Small intestine (tissue), 7 donors: Measurements from ENCODE around the gene STAP2. TPM values are rescaled to one million over a fixed set of nuclear protein-coding genes. Genes with fewer than 3 reads are reported as not detected.
"Not testable (repeated sequence)": the region's sequence is repeated elsewhere in the genome, so short reads cannot be mapped to it uniquely, and the experiment has no call there.

ENCODE experiments used
- DNase-seq, 2 donors: peaks; one replicate each; pipeline versions ENCODE4 v3.0.0 to v3.0.0-alpha.2; 2013
- FAIRE-seq: peaks from 2 replicates; lab custom pipeline; 2012; peaks lifted over from hg19 to GRCh38; lab: Jason Lieb, UNC
- H3K27ac ChIP-seq, 3 donors: one replicate each; pipeline ENCODE4 v1.5.1; 2013; ENCODE audit warnings: low read length in 2 of 3, mild to moderate bottlenecking in 2 of 3, control low read depth in 1 of 3, inconsistent platforms in 1 of 3, low read depth in 1 of 3, moderate library complexity in 1 of 3
- H3K27me3 ChIP-seq, 3 donors: one replicate each; pipeline ENCODE4 v1.6.1; 2013; ENCODE audit warnings: low read length in 3 of 3, inconsistent platforms in 1 of 3; ENCODE audit not compliant: control insufficient read depth in 3 of 3, insufficient read depth in 3 of 3
- H3K36me3 ChIP-seq, 3 donors: one replicate each; pipeline ENCODE4 v1.6.1; 2013; ENCODE audit warnings: low read length in 3 of 3, inconsistent platforms in 1 of 3, low read depth in 1 of 3, mild to moderate bottlenecking in 1 of 3, moderate library complexity in 1 of 3; ENCODE audit not compliant: control insufficient read depth in 3 of 3, insufficient read depth in 2 of 3
- H3K4me1 ChIP-seq, 3 donors: one replicate each; pipeline ENCODE4 v1.6.1; 2013; ENCODE audit warnings: low read length in 2 of 3, inconsistent platforms in 1 of 3, low read depth in 1 of 3, mild to moderate bottlenecking in 1 of 3, moderate library complexity in 1 of 3; ENCODE audit not compliant: control insufficient read depth in 3 of 3, insufficient read depth in 2 of 3
- H3K4me3 ChIP-seq, 3 donors: one replicate each; pipeline ENCODE4 v1.5.1; 2013; ENCODE audit warnings: low read length in 3 of 3, control low read depth in 1 of 3, inconsistent platforms in 1 of 3, low read depth in 1 of 3, mild to moderate bottlenecking in 1 of 3, moderate library complexity in 1 of 3
- H3K9me3 ChIP-seq, 2 donors: one replicate each; pipeline ENCODE4 v1.6.1; 2013; ENCODE audit warnings: low read depth in 1 of 2, low read length in 1 of 2; ENCODE audit not compliant: control insufficient read depth in 2 of 2, insufficient read depth in 1 of 2
- WGBS, 3 donors: extraction: QIAGEN DNeasy Blood & Tissue Kit; methylation state at CpG; one replicate each; pipeline ENCODE4 v1.1.7; 2013; 5-methylcytosine and 5-hydroxymethylcytosine counted together
- polyA plus RNA-seq, 4 donors: library from polyadenylated mRNA; stranded (reverse) in 3 of 4; unstranded in 1 of 4; fragments of 200-250 nt in 3 of 4; fragments of 120-200 nt in 1 of 4; gene quantifications; one replicate each; pipeline versions ENCODE4 v1.2.1 to v1.2.3, GENCODE V29; 2013
- donor health status: healthy with polysubstance abuse.
- donor health status: control.
- donor health status: control.
- donor health status: Bipolar disorder and iron deficiency.
- donor health status: healthy.

The STAP2 gene
- polyA plus RNA-seq, 4 donors, result 75.5 to 261 (median 140) TPM

GRCh38 chr19:4288091-4288777 is 50.4 kb downstream of the STAP2 start:
- Histone ChIP-seq H3K9me3 (no peaks in the 10 kb centered on the region), H3K27ac (no peak overlapping the region), H3K4me1 (peaks cover 0 to 10% (median 0%) of the 10 kb centered on the region in 3 donors), H3K36me3 (peaks cover 0 to 3% (median 0%) of the 10 kb centered on the region in 3 donors), H3K27me3 (peaks cover 0 to 4% (median 0%) of the 10 kb centered on the region in 3 donors), H3K4me3 (no peak overlapping the region)
- 79 to 80% (median 79%) methylated on average over 16 of the region's 16 CpGs for WGBS, 3 donors
- DNase-seq (no peak), FAIRE-seq (no peak)

DNA sequence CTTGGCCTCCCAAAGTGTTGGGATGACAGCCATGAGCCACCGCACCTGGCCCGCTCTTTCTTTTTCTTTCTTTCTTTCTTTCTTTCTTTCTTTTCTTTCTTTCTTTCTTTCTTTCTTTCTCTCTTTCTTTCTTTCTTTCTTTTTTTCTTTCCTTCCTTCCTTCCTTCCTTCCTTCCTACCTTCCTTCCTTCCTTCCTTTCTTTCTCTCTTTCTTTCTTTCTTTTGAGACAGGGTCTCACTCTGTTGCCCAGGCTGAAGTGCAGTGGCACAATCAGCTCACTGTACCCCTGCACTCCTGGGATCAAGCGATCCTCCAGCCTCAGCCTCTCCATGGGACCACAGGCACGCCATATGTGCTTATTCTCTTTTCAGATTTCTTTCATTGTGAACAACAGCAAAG is 52.5 kb downstream of the STAP2 start:
- WGBS, 3 donors, result 91 to 92% (median 91%) methylated on average over 4 of the region's 4 CpGs
- H3K9me3 ChIP-seq, FAIRE-seq, H3K4me1 ChIP-seq, H3K4me3 ChIP-seq, H3K27ac ChIP-seq, H3K36me3 ChIP-seq, DNase-seq: not testable (repeated sequence)
- peaks cover 0 to 17% (median under 1%) of the 10 kb centered on the region in 3 donors for H3K27me3 ChIP-seq

- DNase-seq, result no peak
- peak overlapping the region in 2 of 3 donors; percentile 41 to 57 for H3K4me3 ChIP-seq
- FAIRE-seq, result no peak
- H3K27me3 ChIP-seq, result peaks cover 3 to 26% (median 9%) of the 10 kb centered on the region in 3 donors
- peak overlapping the region in 1 of 3 donors; percentile 46 for H3K27ac ChIP-seq
- H3K36me3 ChIP-seq, result no peaks in the 10 kb centered on the region
- peaks cover 0 to 10% (median 0%) of the 10 kb centered on the region in 3 donors for H3K4me1 ChIP-seq
- 38 to 62% (median 44%) methylated on average over 6 of the region's 6 CpGs for whole genome bisulfite sequencing, 3 donors
- H3K9me3 ChIP-seq, result no peaks in the 10 kb centered on the region
These were observed 53.7 kb downstream of the STAP2 start for GRCh38 chr19:4284974-4285373.

DNA sequence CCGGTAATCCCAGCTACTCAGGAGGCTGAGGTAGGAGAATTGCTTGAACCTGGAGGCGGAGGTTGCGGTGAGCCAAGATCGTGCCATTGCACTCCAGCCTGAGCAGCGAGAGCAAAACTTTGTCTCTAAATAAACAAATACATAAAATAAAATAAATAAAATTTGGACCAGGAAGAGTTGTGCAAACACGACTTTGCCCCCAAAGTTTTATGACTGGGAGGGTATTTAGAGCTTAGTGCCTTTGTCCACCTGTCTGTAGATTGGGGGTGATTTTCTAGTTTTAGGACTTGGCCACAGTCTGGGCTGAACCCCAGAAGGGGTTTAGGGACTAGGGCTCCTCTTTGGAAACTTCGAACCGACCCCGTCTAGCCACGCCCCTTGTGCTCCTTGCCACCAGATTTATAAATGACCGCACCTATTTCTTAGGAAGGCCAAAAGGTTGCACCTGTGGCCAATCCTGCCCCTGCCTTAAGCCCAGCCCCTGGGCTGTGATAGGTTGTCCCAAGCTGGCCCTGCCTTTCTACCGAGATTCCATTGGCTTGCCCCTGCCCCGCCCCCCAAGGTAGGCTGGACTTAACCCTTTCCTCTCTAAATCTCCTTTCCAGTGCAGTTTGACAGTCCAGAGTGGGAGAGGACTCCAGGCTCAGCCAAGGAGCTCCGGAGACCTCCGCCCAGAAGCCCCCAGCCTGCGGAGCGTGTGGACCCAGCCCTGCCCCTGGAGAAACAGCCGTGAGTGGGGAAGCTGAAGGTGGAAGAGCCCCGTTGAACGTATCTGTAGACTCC is 54.3 kb downstream of the STAP2 start:
- DNase-seq (peak; percentile 87 to 97), FAIRE-seq (no peak)
- 18 to 35% (median 28%) methylated on average over 20 of the region's 20 CpGs for WGBS, 3 donors
- Histone ChIP-seq H3K36me3 (no peaks in the 10 kb centered on the region), H3K4me1 (peaks cover 0 to 10% (median 0%) of the 10 kb centered on the region in 3 donors), H3K27me3 (peaks cover 9 to 32% (median 13%) of the 10 kb centered on the region in 3 donors), H3K27ac (peak overlapping the region in 2 of 3 donors; percentile 46 to 47), H3K9me3 (no peaks in the 10 kb centered on the region), H3K4me3 (peak overlapping the region in 2 of 3 donors; percentile 41 to 57)

GRCh38 chr19:4279530-4280422 is 58.9 kb downstream of the STAP2 start:
- peaks cover 0 to 5% (median 0%) of the 10 kb centered on the region in 3 donors for H3K4me1 ChIP-seq
- H3K27me3 ChIP-seq, result peaks cover 11 to 52% (median 16%) of the 10 kb centered on the region in 3 donors
- 4 to 11% (median 8%) methylated on average over 53 to 71 of the region's 71 CpGs for WGBS, 3 donors
- DNase-seq, result no peak
- no peaks in the 10 kb centered on the region for H3K36me3 ChIP-seq
- no peaks in the 10 kb centered on the region for H3K9me3 ChIP-seq
- no peak overlapping the region for H3K4me3 ChIP-seq
- no peak overlapping the region for H3K27ac ChIP-seq
- no peak for FAIRE-seq

- Histone ChIP-seq H3K9me3 (no peaks in the 10 kb centered on the region), H3K27me3 (peaks cover 11 to 52% (median 16%) of the 10 kb centered on the region in 3 donors), H3K4me1 (peaks cover 0 to under 1% (median 0%) of the 10 kb centered on the region in 3 donors), H3K36me3 (no peaks in the 10 kb centered on the region), H3K4me3 (peak overlapping the region in 1 of 3 donors; percentile 13), H3K27ac (no peak overlapping the region)
- FAIRE-seq, result no peak
- WGBS, 3 donors, result 1 to 3% (median 1%) methylated on average over 8 to 30 of the region's 30 CpGs
- DNase-seq, result no peak
These were observed 59.4 kb downstream of the STAP2 start for GRCh38 chr19:4279267-4279529.

- Histone ChIP-seq H3K4me3 (peak within 1 kb of the TSS in 1 of 3 donors; percentile 13), H3K9me3 (no peaks in the 10 kb centered on the region), H3K4me1 (no peaks in the 10 kb centered on the region), H3K27ac (no peak within 1 kb of the TSS), H3K36me3 (no peaks in the 10 kb centered on the region), H3K27me3 (peaks cover 11 to 52% (median 16%) of the 10 kb centered on the region in 3 donors)
- 2 to 3% (median 3%) methylated on average over 30 to 44 of the region's 44 CpGs for WGBS, 3 donors
- FAIRE-seq (no peak), DNase-seq (no peak)
These were observed 60.0 kb downstream of the STAP2 start, which contains the start of gene SHD for GRCh38 chr19:4278419-4279266. SHD (plus strand) TSS chr19:4279266; CDS start chr19:4280064, 798 bp downstream.
